Effector memory CD4-positive, alpha-beta T cell (primary cell): Measurements from ENCODE around the gene SPDEF.

Experiments used
- DNase-seq, 3 donors: peaks; one replicate each; pipeline ENCODE4 v3.0.0-alpha.2; 2020
- H3K27ac ChIP-seq: 2 replicates; pipeline ENCODE4 v1.7.0; 2013; ENCODE audit warnings: mild to moderate bottlenecking, low read length, moderate library complexity; ENCODE audit not compliant: insufficient read depth, poor library complexity, severe bottlenecking
- H3K27me3 ChIP-seq: replicated peaks from 2 replicates; pipeline ENCODE4 v1.7.0; 2013; ENCODE audit warnings: mild to moderate bottlenecking, low read length; ENCODE audit not compliant: insufficient read depth, control insufficient read depth, poor library complexity, severe bottlenecking
- H3K36me3 ChIP-seq: 2 replicates; pipeline ENCODE4 v1.7.0; 2013; ENCODE audit warnings: mild to moderate bottlenecking, low read length, moderate library complexity; ENCODE audit not compliant: control insufficient read depth, insufficient read depth
- H3K4me1 ChIP-seq: 2 replicates; pipeline ENCODE4 v1.7.0; 2013; ENCODE audit warnings: low read length, mild to moderate bottlenecking; ENCODE audit not compliant: control insufficient read depth, insufficient read depth, poor library complexity, severe bottlenecking
- H3K4me3 ChIP-seq: 2 replicates; pipeline ENCODE4 v1.7.0; 2013; ENCODE audit warnings: low read length, low read depth, mild to moderate bottlenecking; ENCODE audit not compliant: insufficient read depth, poor library complexity, severe bottlenecking
- H3K9me3 ChIP-seq: 2 replicates; pipeline ENCODE4 v1.7.0; 2013; ENCODE audit warnings: mild to moderate bottlenecking, low read length, moderate library complexity; ENCODE audit not compliant: control insufficient read depth

The SPDEF gene

DNA sequence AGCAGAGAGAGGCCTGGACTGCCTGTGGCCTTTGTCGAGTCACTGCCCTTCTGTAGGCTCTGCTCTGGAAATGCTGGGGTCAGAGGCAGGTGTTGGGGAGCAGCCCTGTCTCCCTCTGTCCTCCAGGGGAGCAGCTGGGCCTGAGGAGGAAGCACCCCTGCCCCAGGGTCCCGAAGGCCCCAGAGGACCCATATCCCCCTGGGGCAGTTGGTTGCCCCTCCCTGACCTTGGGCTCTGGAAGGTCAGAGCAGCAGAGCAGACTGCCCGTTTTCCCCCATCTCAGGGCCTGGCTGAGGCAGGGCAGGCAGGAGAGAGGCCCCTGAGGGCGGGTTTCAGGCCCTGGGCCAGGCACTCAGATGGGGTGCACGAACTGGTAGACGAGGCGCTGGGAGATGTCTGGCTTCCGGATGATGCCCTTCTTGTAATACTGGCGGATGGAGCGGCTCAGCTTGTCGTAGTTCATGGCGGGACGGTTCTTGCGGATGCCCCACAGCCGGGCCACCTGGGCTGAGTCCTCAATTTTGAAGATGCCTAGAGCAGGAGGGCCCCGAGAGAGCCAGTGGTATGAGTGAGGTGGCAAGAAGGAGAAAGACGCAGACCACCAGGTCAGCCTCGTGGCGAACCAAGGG, 18.1 kb downstream of the SPDEF start:
- no peak overlapping the region for H3K4me3 ChIP-seq
- DNase-seq = no peak

DNA sequence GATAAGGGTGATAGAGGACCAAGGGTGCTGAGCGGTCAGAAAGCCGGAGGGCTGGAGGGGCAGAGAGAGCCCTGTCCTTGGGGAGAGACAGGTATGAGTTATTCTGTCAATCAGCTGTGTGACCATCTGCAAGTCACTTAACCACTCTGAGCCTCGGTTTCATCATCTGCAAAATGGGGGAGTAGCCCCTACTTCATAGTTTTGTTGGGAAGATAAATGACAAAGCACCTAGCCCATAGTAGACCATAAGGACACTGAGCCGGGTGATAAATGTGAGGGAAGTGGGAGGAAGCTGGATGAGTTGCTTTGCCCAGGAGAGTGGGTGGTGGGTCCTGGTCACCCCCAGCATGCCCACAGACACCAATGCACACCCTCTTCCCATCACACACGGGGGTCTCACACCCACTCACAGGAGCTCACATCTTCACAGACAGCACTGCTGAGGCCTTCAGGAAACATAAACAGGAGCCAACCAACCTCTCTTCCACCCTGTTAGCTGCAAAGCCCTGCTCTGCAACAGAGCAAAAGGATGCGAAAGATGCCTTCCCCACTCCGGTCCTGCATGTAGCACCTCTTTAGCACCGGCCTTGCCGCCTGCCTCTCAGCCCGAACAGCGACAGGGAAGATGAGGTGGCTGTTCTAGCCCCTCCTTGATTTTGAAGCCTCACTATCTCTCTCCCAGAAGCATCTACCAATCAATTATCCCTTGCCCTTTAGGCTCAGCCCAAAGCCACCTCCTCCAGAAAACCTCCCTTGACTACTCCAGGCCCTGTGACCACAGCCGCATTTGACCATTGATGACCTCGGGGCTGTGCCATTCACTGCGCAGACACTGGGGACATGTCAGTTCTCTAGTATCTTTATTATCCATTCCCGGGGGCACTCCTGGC, 18.9 kb downstream of the SPDEF start:
- DNase-seq = no peak
- Histone ChIP-seq H3K9me3 (no peaks in the 10 kb centered on the region), H3K27ac (no peak overlapping the region), H3K36me3 (no peaks in the 10 kb centered on the region), H3K27me3 (no peaks in the 10 kb centered on the region), H3K4me3 (no peak overlapping the region), H3K4me1 (no peaks in the 10 kb centered on the region)

More for the DNA sequence above, 18.1 kb downstream of the SPDEF start:
- H3K27ac ChIP-seq = no peak overlapping the region
- H3K4me1 ChIP-seq = no peaks in the 10 kb centered on the region
- H3K27me3 ChIP-seq = no peaks in the 10 kb centered on the region
- no peaks in the 10 kb centered on the region for H3K9me3 ChIP-seq
- no peaks in the 10 kb centered on the region for H3K36me3 ChIP-seq

DNA sequence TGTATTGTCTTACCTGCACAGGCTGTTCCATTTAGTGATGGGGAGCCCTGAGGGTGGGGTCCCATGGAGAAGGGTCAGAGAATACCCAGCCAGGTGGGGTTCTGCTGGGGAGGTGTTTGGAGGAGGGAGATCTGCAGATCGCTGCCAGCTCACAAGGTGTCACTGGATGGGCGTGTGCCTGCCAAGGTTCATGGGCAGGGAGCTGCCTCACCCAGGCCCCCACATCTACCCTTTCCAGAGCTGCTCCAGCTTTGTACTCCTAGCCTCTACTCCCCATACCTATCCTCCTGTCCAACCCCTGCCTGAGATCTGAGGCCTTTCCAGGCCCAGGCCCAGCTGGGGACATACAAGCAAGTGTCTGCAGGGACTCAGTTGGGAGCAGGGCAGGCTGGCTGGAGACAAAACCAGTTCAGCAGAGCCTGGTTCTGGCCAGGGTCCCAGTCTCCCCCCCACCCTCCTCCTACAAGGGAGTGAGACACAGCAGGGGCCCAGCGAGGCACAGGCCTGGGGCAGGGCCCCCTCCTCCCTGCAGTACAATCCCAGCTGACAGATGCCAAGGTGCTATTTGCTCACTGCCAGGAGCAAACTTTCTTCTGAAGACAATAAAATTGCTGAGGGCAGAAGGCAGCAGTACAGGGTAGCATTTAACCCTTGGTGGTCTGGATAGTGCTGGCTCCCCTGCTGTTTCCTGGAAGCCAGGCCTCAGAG, 19.7 kb downstream of the SPDEF start:
- Histone ChIP-seq H3K4me3 (no peak overlapping the region), H3K27me3 (no peaks in the 10 kb centered on the region), H3K36me3 (no peaks in the 10 kb centered on the region), H3K9me3 (no peaks in the 10 kb centered on the region), H3K4me1 (no peaks in the 10 kb centered on the region), H3K27ac (no peak overlapping the region)
- no peak for DNase-seq

DNA sequence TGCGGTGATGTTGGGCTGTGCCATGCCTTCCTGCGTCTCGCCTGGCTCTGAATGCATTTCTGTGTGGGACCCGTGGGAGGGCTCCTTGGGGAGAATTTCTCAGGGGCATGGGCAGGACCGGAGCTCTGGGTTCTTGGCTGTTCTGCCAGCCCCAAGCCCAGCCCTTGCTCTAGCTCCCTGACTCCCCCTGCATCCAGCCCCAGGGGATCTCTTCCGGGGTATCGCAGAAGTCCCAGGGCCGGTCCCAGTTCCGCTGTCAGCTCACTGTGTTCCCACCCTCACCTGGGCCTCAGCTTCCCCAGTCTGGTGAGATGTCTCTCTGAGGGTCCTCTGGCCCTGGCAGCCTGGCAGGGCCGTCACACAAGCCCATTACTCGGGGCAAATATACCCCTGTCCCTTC, 20.5 kb downstream of the SPDEF start:
- H3K27ac ChIP-seq = no peak overlapping the region
- H3K4me3 ChIP-seq = no peak overlapping the region
- no peaks in the 10 kb centered on the region for H3K9me3 ChIP-seq
- DNase-seq = no peak
- H3K36me3 ChIP-seq = no peaks in the 10 kb centered on the region
- no peaks in the 10 kb centered on the region for H3K27me3 ChIP-seq
- H3K4me1 ChIP-seq = no peaks in the 10 kb centered on the region

DNA sequence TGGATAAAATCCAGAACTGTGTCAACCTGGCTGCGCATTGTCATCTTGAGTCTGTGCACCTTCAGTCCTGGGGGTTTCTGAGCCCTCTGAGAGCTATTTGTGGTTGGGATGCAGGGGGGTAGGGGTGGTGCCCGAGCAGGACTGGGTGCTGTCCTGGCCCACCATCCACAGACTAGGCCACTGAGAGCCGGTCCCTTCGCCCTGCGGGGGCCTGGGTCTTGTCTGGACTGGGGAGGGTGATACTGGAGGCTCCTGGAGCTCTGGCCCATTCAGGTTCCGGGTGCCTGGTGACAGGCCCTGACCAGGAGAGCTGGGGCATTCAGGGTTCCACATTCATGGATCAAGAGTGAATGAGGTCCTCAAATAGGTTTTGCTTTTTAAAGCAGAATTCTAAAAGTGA, 20.9 kb downstream of the SPDEF start:
- no peak overlapping the region for H3K4me3 ChIP-seq
- H3K9me3 ChIP-seq = no peaks in the 10 kb centered on the region
- no peaks in the 10 kb centered on the region for H3K27me3 ChIP-seq
- H3K27ac ChIP-seq = no peak overlapping the region
- DNase-seq = no peak
- H3K4me1 ChIP-seq = no peaks in the 10 kb centered on the region
- no peaks in the 10 kb centered on the region for H3K36me3 ChIP-seq

DNA sequence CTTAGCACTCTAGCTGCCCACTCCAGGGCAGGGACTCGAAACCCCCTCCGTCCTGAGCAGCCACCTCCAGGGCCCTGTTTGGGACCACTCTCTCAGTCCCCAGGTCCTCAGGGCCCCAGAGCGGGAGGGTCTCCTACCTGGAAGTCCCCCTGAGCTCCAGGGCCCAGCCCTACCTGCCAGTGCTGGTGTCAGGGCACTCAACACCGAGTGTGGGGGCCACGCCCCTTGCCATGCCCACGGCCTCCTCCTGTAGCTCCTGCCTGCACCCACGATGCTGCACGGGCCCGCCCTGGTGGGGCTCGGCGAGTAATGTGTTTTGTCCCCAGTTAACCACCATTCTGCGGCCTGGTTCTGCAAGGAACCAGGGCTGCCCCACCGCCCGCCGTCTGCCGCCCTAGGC, 21.5 kb downstream of the SPDEF start:
- DNase-seq = no peak
- Histone ChIP-seq H3K36me3 (no peaks in the 10 kb centered on the region), H3K27ac (no peak overlapping the region), H3K4me3 (no peak overlapping the region), H3K27me3 (no peaks in the 10 kb centered on the region), H3K9me3 (no peaks in the 10 kb centered on the region), H3K4me1 (no peaks in the 10 kb centered on the region)

DNA sequence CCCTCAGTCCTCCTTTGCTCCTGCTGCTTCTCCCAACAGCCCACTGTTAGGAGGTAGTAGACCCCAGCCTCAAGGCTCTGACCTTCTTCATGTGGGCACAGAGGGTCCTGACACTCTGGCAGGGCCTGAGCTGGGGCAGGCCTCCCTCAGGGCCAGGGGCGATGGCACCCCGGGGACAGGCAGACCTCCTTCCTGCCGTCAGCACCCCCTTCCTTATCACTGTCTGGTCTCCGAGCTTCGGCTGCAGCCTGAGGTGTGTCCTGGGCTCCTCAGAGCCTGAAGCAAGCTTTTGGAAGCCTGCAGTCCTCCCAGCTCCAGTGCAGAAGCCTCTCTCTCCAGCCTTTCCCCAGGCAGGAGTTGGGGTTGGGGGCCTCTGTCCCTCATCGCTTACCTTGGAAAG, 22.0 kb downstream of the SPDEF start:
- Histone ChIP-seq H3K27ac (no peak overlapping the region), H3K27me3 (no peaks in the 10 kb centered on the region), H3K9me3 (no peaks in the 10 kb centered on the region), H3K36me3 (no peaks in the 10 kb centered on the region), H3K4me3 (no peak overlapping the region), H3K4me1 (no peaks in the 10 kb centered on the region)
- no peak for DNase-seq

DNA sequence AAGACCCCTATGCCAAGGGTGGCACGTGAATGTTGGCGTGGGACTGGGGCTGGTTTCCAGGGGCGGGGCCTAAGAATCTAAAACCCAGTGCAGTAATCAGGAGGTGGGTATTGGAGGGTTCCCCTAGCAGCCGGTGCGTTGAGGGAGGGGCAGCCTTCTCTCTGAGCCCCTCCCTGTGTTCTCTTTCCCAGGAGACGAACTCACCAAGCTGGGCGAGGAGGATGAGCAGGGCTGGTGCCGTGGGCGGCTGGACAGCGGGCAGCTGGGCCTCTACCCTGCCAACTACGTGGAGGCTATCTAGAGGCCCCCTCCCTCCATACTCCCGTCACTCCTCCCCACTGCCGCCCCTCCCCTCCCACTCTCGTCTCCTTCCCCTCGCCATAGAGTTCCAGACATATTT, 23.9 kb downstream of the SPDEF start:
- Histone ChIP-seq H3K27ac (no peak overlapping the region), H3K9me3 (no peaks in the 10 kb centered on the region), H3K36me3 (no peaks in the 10 kb centered on the region), H3K4me1 (peaks cover 4% of the 10 kb centered on the region), H3K27me3 (no peaks in the 10 kb centered on the region), H3K4me3 (no peak overlapping the region)
- no peak for DNase-seq

DNA sequence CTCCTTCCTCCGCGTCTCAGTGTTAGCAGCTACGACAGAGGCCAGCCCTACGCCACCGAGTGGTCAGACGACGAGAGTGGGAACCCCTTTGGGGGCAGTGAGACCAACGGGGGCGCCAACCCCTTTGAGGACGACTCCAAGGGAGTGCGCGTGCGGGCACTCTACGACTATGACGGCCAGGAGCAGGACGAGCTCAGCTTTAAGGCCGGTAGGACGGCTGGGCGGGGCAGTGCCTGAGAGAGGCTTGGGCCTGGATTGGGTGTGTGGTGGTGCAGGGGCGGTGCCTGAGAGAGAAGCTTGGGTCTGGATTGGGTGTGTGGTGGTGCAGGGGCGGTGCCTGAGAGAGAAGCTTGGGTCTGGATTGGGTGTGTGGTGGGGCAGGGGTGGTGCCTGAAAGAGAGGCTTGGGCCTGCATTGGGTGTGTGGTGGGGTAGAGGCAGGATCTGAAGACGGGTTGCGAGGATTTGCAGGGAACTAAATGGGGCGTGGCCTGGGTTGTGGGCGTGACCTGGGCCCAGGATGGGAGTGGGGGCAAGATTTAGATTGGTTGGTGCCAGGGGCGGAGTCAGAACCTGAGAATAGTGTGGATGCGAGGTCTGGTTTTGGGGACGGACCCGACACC, 24.4 kb downstream of the SPDEF start:
- Histone ChIP-seq H3K27me3 (no peaks in the 10 kb centered on the region), H3K36me3 (no peaks in the 10 kb centered on the region), H3K4me1 (peaks cover 4% of the 10 kb centered on the region), H3K9me3 (no peaks in the 10 kb centered on the region), H3K27ac (no peak overlapping the region), H3K4me3 (no peak overlapping the region)
- peak in 1 of 3 donors; percentile 5 for DNase-seq
